GM10847 (cell line): Measurements from ENCODE around the gene ZNF414.

Experiments
- POLR2A ChIP-seq: IDR thresholded peaks from 2 replicates; pipeline ENCODE4 v1.6.1; 2011; ENCODE audit not compliant: insufficient read length; ENCODE audit errors: extremely low read depth

ZNF414 gene

DNA sequence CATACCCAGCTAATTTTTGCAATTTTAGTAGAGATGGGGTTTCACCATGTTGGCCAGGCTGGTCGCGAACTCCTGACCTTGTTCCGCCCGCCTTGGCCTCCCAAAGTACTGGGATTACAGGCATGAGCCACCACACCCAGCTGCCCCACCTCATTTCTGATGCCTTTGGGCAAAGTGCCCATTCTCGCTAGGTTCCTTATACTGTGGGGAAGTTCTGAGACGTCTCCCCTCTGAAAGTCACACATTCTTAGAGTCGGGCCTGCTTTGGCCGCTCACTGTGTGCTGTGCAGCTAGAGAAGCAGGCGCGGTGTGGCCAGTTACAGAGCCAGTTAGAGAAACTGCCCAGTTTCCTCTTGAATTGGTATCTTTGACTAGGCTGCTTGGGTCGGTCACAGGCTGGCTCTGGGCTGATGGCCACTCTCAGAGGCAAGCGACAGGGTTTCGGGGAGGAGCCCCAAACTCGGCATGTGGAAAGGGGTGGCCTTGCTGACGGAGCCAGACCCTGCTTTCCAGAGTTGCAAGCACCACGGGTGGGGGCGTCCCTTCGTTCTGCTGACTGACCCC is 29.6 kb downstream of the ZNF414 start:
- no peak for TF ChIP-seq POLR2A

DNA sequence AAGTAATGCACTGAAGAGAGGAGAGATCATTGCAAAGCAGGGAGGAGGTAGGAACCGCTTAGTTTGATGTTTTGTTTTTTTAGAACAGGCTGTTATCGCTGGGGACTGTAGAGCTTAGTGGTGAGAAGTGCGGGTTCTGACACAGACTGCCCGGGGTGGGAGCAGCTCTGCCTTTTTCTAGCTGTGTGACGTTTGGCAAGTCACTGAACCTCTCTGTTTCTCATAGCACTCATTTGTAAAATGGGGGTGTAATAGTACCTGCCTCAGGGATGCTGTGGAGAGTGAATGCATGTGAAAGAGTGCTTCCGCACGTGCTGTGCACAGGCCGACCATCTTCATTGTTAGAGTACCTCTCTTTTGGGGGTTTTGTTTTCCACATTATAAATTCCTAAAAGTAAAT is 30.8 kb downstream of the ZNF414 start:
- TF ChIP-seq POLR2A = no peak

DNA sequence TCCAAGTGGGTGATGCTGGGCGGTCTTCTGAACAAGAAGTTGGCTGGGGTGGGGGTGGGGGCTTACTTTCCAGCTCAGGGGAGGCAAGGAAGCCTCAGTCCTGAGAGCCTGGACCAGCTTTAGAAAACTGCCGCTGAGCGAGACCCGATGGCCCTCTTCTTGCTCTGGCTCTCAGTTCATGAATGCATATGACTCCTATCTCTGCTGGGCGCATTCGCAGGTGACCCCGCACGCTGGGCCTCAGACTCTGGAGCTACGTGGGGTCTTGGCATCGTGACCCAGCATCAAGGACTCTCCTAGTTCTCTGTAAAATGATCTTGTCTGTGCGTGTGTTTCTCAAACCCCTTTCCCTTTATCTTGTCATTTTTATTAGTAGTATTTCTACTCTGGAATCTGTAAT is 31.3 kb downstream of the ZNF414 start:
- TF ChIP-seq POLR2A = no peak

DNA sequence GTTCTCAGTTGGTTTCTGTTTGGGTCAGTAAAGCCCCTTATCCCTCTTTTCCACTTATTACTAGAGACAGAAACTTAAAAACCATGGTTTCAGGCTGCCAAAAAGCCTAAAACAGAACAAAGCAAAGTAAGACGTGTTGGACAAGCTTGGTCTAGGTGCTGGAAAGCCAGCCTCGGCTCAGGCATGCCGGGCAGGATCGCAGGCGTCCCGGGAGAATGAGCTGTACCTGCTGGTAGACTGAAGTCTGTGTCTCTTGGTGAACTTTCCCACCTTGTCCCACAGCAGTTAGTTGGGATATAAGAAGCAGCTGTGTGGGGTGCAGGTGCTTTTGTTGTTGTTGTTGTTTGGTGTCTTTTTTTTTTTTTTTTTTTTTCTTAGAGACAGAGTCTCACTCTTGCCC is 32.4 kb downstream of the ZNF414 start:
- no peak for TF ChIP-seq POLR2A

DNA sequence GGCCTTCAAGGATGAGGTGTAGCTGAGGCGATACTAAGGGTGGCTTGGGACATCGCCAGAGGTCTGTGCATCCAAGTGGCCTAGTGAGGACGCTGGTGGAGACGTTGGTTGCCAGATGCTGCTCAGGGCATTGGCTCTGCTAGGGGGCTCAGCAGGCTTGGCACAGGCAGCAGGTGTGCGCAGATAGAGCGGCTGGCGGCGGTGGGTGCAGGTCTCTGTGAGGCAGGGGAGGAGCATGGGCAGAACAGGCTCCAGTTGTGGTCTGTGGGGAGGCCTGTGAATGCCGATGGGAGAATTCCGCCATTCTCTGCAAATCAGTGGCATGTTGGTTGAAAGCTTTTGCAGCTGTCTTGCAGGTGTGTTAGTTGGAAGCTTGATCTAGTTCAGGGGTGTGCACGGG is 32.8 kb downstream of the ZNF414 start:
- TF ChIP-seq POLR2A = no peak

DNA sequence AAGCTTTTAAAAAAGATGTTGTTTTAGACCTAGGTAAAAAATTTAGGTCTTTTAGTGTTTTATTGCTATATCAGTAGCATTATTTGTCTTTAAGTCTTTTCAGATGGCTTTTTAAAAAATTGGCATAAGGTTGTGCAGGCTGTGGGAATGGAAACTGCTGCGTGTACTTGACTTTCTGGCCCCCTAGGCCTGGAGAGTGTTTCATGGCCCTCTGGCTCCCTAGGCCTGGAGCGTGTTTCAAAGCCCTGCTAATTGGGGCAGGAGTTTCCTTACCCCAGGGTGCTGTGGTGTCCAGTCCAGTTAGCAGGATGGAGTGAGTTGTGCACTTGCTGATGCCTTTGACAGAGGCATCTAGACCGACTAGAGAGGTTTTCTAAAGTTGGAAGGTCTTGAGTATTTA is 35.4 kb downstream of the ZNF414 start:
- TF ChIP-seq POLR2A = no peak

DNA sequence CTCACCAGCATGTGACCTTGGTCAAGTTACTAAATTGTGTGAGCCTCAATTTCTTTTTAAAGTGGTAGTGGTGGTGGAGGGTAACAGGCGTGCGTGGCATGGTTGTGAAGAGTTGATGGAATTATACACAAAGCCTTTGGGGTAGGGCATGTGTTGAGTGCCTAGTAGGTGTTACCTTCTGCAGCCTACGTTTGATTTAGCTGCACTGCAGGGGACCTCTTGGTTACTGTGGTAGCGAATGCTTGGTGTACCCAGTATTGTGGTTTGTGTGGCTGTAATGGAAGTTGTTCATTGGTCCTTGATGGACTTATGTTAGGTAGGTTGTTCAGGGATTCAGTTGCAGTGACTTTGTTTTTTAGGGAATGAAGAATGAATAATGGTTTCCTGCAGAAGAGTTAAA is 36.1 kb downstream of the ZNF414 start:
- no peak for TF ChIP-seq POLR2A

DNA sequence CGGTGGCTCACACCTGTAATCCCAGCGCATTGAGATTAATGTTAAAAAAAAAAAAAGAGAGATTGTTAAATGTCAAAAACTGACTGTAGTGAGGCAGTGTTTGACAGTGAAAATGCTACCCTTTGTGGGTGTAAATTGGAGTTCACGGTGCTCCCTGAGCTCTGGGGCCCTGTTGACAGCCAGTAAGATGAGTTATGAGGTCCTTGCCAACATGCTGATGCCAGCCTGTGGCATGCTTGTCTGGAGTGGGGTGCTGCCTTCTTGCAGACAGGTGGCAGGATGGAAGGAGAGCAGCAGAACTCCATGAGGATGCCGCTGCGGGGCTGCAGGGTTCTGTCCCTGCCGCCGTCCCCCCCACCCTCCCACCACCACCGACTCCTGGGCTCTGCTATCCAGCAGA is 37.4 kb downstream of the ZNF414 start:
- no peak for TF ChIP-seq POLR2A

DNA sequence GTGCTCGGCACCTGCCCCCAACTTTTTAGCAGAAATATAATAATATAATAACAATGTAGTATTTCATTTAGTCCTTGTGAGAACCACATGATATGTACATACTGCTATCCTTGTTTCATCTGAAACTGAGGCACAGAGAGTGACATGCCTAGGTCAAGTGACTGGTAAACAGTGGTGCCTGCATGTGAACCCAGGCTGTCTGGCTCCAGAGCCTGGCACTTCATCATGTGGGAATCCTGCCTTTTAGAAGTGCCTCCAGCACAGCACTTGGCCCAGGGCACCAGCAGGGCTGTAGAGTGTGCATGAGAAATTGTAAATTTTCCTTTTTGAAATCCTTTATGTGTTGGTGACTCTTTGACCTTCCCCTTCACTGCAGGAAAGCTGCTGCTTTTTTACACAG is 39.0 kb downstream of the ZNF414 start:
- TF ChIP-seq POLR2A = no peak

DNA sequence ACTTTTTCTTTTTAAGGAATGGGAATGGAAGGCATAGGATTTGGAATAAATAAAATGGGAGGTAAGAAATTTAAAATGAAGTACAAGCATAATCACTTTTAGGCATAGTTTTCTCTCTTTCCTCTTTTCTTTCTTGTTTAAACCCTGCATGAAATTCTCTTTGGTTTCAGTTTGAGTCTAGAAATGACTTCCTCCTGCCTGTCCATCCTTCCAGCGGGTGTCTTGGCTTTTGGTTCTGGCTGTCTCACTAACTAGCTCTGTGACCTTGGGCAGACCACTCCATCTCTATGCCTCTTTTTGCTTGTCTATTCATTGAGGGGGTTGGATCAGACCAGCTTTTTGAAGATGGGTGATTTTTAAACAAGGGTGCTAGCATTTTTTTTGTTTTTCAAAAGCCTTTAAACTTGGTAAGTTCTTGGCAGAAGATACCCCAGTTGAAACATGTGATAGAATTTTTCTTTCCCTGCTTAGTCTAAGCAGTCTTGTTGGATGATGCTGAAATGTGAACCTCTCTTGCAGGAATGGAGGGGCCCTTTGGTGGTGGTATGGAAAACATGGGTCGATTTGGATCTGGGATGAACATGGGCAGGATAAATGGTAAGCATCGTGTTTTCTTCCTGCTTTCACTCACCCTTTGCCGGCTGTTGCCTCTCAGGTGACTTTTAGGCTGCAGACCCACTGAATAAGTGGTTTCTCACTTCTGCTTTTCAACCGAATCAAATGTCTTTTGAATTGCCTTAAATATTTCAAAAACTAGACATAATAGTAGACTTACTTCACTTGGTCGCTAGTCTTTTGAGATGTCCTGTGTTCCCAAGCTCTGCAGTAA is 40.1 kb downstream of the ZNF414 start:
- no peak for TF ChIP-seq POLR2A

DNA sequence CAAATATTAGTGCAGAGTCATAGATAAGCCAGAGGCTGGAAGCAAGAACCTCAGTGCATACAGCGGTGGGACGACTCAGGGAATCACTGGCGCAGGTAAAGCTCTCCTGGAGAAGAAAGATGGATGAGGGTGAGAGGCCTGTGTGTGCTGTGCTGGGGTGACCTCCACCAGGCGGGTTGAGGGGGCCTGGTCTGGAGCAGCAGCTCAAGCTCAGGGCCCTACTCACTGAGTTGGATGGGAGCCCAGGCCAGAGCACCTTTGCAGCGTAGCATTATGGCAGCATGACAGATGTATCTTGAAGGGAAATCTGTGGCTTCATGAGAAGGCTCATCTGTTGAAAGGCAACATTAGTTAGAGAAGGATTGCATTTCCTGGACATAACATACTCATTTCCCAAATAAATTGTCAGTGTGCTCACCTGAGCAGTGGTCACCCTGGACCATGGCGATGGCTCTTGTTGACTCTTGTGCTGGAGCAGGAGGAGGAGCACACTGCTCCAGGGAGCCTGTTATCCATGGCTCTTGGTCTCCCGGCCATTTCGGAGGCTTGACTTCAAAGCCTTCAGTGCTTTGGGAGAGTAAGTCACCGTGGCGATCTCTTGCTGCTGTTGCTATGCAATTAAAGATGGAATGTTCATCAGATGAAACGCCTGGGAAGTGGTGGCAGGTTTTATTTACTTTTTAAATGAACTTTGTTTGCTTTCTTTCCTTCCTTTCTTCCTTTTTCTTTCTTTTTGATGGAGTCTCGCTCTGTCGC is 44.2 kb downstream of the ZNF414 start:
- no peak for TF ChIP-seq POLR2A

DNA sequence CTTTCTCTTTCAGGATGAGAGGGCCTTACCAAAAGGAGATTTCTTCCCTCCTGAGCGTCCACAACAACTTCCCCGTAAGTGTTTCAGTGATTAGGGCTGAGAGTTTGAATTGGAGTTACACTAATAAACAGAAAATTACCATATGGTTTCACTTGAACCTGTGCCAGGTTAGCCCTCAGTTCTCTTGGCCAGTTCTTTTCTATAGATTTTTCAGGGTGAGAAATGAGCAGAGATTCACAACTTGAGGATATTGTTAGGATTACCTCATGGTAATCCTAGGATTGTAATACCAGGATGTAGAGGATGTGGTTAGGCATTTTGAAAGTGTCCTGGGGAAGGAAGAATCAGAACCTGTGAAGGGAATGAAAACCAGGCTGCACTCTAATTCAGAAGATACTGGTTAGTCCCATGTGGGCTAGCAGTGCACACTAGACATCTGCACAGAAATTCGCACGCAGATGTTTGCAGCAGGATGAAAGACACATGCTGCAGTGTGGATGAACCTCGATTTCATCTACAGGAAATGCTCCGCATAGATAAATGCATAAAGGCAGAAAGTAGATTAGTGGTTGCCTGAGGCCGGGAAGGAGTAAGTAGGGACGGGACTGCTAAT is 45.1 kb downstream of the ZNF414 start:
- TF ChIP-seq POLR2A = no peak

DNA sequence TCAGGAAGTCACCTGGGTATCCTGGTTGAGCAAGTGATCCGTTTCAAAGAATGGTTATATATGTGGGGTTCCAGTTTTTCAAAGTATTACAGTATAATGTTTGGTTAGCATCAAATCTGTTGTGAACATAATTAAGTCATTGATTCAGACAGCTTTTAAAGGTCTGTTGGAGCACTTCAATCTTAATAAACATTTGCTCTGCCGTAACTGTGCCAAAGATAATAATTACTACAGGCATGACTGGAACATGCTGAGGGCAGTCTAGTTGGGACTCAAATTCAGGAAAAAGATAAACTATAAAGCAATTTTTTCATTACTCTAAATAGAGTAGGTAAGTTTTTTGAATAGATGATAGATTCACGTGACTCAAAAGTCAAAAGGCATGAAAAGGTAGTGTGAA is 45.8 kb downstream of the ZNF414 start:
- no peak for TF ChIP-seq POLR2A

DNA sequence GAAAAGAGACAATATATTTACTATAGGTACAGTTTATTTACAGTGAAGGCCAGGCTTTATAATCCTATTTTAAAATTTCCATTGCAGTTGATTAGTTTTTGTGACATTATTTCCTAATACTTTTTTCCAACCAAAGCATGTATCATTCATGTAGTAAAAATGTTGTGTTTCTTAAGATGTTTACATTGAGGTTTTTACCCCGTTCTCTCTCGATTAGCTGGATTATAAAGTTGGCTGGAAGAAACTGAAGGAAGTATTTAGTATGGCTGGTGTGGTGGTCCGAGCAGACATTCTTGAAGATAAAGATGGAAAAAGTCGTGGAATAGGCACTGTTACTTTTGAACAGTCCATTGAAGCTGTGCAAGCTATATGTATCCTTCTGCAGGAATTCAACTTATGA is 47.9 kb downstream of the ZNF414 start:
- no peak for TF ChIP-seq POLR2A

DNA sequence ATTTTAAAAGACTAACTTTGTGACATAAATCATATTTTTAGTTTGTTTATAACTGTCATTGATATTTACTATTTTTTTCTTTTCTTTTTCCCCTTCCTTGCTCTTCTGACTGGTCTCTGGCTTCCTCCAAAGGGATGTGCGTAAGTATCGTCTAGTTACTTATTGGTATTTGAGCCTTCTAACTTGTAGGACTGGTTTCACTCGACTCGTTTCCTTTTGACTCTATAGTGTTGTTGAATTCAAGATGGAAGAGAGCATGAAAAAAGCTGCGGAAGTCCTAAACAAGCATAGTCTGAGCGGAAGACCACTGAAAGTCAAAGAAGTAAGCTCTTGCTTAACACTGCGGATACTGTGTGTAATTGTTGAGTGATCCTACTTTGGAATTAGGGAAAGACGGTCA is 50.6 kb downstream of the ZNF414 start:
- no peak for TF ChIP-seq POLR2A

DNA sequence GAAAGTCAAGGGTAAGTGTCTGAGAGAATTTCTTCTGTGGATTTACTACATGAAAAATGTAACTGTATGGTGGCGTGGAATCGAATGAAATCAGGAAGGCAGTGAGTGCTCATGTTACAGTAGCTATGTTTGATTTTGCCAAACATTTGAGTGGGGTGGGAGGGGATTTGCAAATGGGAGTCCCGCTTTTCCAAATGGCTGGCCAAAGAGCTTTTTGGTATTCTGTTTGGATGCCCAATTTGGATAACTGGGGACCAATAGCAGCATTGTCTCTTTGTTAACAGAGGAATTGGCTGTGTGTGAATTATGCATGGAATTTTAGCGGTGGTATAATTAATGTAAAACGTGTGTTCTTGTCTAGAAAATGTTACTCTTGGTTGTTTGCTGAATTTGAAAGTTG is 51.4 kb downstream of the ZNF414 start:
- no peak for TF ChIP-seq POLR2A
